Pancreas (tissue), 10 donors: ENCODE results near the gene LTBP1. TPM values are rescaled to one million over a fixed set of nuclear protein-coding genes. Genes with fewer than 3 reads are reported as not detected.

Experiments used
- ATAC-seq, 4 donors: fragments of 200-7000 bp; cut with Tn5 transposase; one replicate each; pipeline versions ENCODE4 v1.8.0 to v1.9.1; 2020; ENCODE audit warnings: mild to moderate bottlenecking in 4 of 4, moderate library complexity in 4 of 4
- DNase-seq, 6 donors: peaks; one replicate each; pipeline ENCODE4 v3.0.0-alpha.2; 2020
- FAIRE-seq: peaks from 2 replicates; lab custom pipeline; 2012; peaks lifted over from hg19 to GRCh38; lab: Jason Lieb, UNC
- H3K27ac ChIP-seq, 4 donors: fragments of 200-600 bp; sonication (generic); 1 replicate in 3 of 4; 2 replicates in 1 of 4; pipeline versions ENCODE4 v1.5.0 to v1.8.0; 2020
- H3K27me3 ChIP-seq, 4 donors: fragments of 200-600 bp; one replicate each; pipeline ENCODE4 v1.8.0; 2021
- H3K36me3 ChIP-seq, 3 donors: fragments of 200-600 bp; sonication (generic) in 1 of 3; one replicate each; pipeline versions ENCODE4 v1.5.0 to v1.8.0; 2020 to 2021
- H3K4me1 ChIP-seq, 3 donors: fragments of 200-600 bp; one replicate each; pipeline ENCODE4 v1.8.0; 2021
- H3K4me3 ChIP-seq, 4 donors: fragments of 200-600 bp; sonication (generic) in 2 of 4; one replicate each; pipeline versions ENCODE4 v1.5.0 to v1.8.0; 2020 to 2021
- H3K9me3 ChIP-seq, 4 donors: fragments of 200-600 bp; one replicate each; pipeline ENCODE4 v1.8.0; 2021
- CTCF ChIP-seq, 4 donors: fragments of 200-600 bp; sonication (generic) in 3 of 4; IDR thresholded peaks; one replicate each; pipeline versions ENCODE4 v1.5.0 to v1.8.0; 2021; ENCODE audit warnings: antibody characterized with exemption in 4 of 4
- WGBS, 2 donors: extraction: QIAGEN DNeasy Blood & Tissue Kit; methylation state at CpG; one replicate each; pipeline ENCODE4 v1.1.7; 2013; 5-methylcytosine and 5-hydroxymethylcytosine counted together
- intact Hi-C, 3 donors: fragments of 100-400 bp; cut with DNase I; formaldehyde crosslinking; loops; one replicate each; pipeline versions ENCODE4 v1.11.1 to v1.14.2; 2022
- polyA plus RNA-seq, 2 donors: library from polyadenylated mRNA; stranded (reverse); fragments of 200-250 nt; gene quantifications; one replicate each; pipeline ENCODE4 v1.2.3, GENCODE V29; 2013
- total RNA-seq, 6 donors: library from RNA; stranded (reverse); fragmentation: NEBNext Ultra II Directional in 4 of 6; extraction: Animal tissue kit (Norgen Biotek cat#: 25700) in 4 of 6; gene quantifications; one replicate each; pipeline versions ENCODE4 v1.2.1 to v1.2.4, GENCODE V29; 2021 to 2023
- donor health status: healthy with polysubstance abuse.
- donor health status: DM: no; HTN: no; CAD: no; lungs with moderate emphysema.
- donor health status: DM: no; HTN: no; CAD: no.
- donor health status: control.
- donor health status: control.
- donor health status: Bipolar disorder and iron deficiency.
- donor health status: DM: yes; HTN: yes; CAD: no.
- donor health status: DM: no; HTN: no; CAD: no.
- donor health status: DM: no; HTN: no; CAD: no.
- donor health status: DM: yes; HTN: yes; CAD: no.

Gene LTBP1
- total and polyA plus RNA-seq, 8 donors = 0.83 to 21.2 (median 2.6) TPM

- Histone ChIP-seq H3K27me3 (no peaks in the 10 kb centered on the region), H3K4me1 (peaks cover 0 to 3% (median 0%) of the 10 kb centered on the region in 3 donors), H3K36me3 (no peaks in the 10 kb centered on the region), H3K27ac (no peak overlapping the region), H3K9me3 (no peaks in the 10 kb centered on the region), H3K4me3 (no peak overlapping the region)
- 77 to 83% methylated on average over 6 of the region's 6 CpGs for WGBS, 2 donors
- intact Hi-C loops = no loop called here
- no peak for DNase-seq
- ATAC-seq = peak in 1 of 4 donors; percentile 36
- TF ChIP-seq CTCF (IDR thresholded peaks at IDR 0.05) = no peak
- FAIRE-seq = no peak
Measured at GRCh38 chr2:33377048-33377447, 430.3 kb downstream of the LTBP1 start.

- FAIRE-seq (no peak), DNase-seq (no peak), ATAC-seq (no peak)
- H3K36me3 ChIP-seq = no peaks in the 10 kb centered on the region
- WGBS, 2 donors = 65 to 68% methylated on average over 4 of the region's 4 CpGs
- TF ChIP-seq CTCF (IDR thresholded peaks at IDR 0.05) = no peak
- no peak overlapping the region for H3K4me3 ChIP-seq
- no peaks in the 10 kb centered on the region for H3K27me3 ChIP-seq
- H3K27ac ChIP-seq = no peak overlapping the region
- H3K9me3 ChIP-seq = no peaks in the 10 kb centered on the region
- no peaks in the 10 kb centered on the region for H3K4me1 ChIP-seq
- intact Hi-C loops = no loop called here
Measured at GRCh38 chr2:33378556-33379210, 431.9 kb downstream of the LTBP1 start.

DNA sequence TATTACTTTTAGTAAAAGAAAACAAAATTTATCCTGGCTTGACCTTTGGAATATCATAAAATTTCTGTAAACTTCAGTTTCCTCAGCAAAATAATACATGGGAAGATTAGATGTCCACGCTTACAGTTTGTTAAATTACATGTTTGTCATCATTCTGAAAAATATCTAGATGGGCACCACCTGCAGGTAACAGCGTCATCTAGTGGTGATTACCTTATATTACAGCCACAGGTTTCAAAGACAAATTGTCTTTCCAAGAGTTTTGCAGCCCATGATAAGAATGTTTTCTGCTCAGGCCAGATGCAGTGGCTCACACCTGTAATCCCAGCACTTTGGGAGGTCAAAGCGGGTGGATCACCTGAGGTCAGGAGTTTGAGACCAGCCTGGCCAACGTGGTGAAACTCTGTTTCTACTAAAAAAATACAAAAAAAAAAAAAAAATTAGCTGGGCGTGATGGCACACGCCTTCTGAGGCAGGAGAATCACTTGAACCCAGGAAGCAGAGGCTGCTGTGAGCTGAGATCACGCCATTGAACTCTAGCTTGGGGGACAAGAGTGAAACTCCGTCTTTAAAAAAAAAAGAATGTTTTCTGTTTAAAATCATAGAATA lies 433.4 kb downstream of the LTBP1 start:
- intact Hi-C loops = no loop called here
- no peaks in the 10 kb centered on the region for H3K27me3 ChIP-seq
- WGBS, 2 donors = 75 to 80% methylated on average over 8 of the region's 8 CpGs

DNA sequence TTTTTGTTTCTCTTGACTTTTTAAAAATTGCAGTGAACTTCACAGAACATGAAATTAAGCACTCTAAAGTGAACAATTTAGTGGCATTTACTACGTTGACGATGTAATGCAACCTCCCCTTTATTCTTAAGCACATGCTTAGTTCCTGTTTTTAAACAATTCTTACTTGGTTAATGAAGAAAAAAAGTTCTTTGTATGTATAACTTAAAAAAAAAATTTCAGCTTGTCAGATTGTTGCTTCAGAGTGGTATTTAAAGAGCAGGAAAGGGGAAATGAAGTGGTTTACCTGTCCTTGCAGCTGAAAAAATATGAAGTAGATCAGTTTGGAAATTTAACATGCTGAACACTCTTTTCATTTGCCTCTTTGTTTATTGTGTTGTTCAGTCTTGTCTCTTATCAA lies 434.0 kb downstream of the LTBP1 start:
- intact Hi-C loops = no loop called here
- WGBS, 2 donors = 81 to 90% methylated on average over 2 of the region's 2 CpGs
- DNase-seq = no peak

More for the DNA sequence above, 433.4 kb downstream of the LTBP1 start:
- FAIRE-seq = no peak
- no peak overlapping the region for H3K27ac ChIP-seq
- no peak overlapping the region for H3K4me3 ChIP-seq
- no peak for DNase-seq
- ATAC-seq = no peak
- H3K36me3 ChIP-seq = no peaks in the 10 kb centered on the region
- TF ChIP-seq CTCF (IDR thresholded peaks at IDR 0.05) = peak in 1 of 4 donors; percentile 10
- H3K9me3 ChIP-seq = no peaks in the 10 kb centered on the region
- H3K4me1 ChIP-seq = no peaks in the 10 kb centered on the region

More for the DNA sequence above, 434.0 kb downstream of the LTBP1 start:
- no peaks in the 10 kb centered on the region for H3K27me3 ChIP-seq
- H3K36me3 ChIP-seq = no peaks in the 10 kb centered on the region
- H3K27ac ChIP-seq = no peak overlapping the region
- H3K4me1 ChIP-seq = no peaks in the 10 kb centered on the region
- H3K4me3 ChIP-seq = no peak overlapping the region
- H3K9me3 ChIP-seq = no peaks in the 10 kb centered on the region
- ATAC-seq (no peak), FAIRE-seq (no peak)
- TF ChIP-seq CTCF (IDR thresholded peaks at IDR 0.05) = no peak
